K562 (cell line): ENCODE results near the gene UBE2I. TPM values are rescaled to one million over a fixed set of nuclear protein-coding genes. Genes with fewer than 3 reads are reported as not detected.

Experiments used
- ATAC-seq: fragments of 200-7000 bp; cut with Tn5 transposase; 3 replicates; pipeline ENCODE4 v1.9.1; 2020; ENCODE audit warnings: moderate library complexity
- BruUV-seq: library from RNA; stranded (reverse); fragments of 400-500 nt; replicated peaks from 2 replicates; lab custom pipeline; 2021; lab: Mats Ljungman, UMichigan
- CTCF ChIA-PET: fragments of 300-600 bp; formaldehyde crosslinking; extraction: SDS; loops from one replicate; lab custom pipeline; 2021; ENCODE audit warnings: low intra/inter-chr PET ratio; lab: Yijun Ruan, JAX
- POLR2A ChIA-PET: fragments of 300-600, 350-650 bp; sonication (Branson Sonifier 250); formaldehyde crosslinking; extraction: SDS; loops from one replicate; lab custom pipeline; 2021; ENCODE audit warnings: antibody characterized with exemption, inconsistent platforms; lab: Yijun Ruan, JAX
- DNase-seq, 4 experiments: peaks; one replicate each; pipeline versions ENCODE4 v3.0.0 to v3.0.0-alpha.2; 2011 to 2018; ENCODE audit warnings: low spot score in 3 of 4, mixed read lengths in 3 of 4; ENCODE audit errors: extremely low read depth in 1 of 4
- FAIRE-seq: peaks from 2 replicates; lab custom pipeline; 2011; peaks lifted over from hg19 to GRCh38; lab: Jason Lieb, UNC
- H2AFZ ChIP-seq: 2 replicates; pipeline ENCODE4 v1.6.0; 2011; ENCODE audit warnings: low read depth, low read length, control low read depth, inconsistent platforms
- H3K27ac ChIP-seq: fragments of 200-600 bp; 3 replicates; pipeline ENCODE4 v1.8.0; 2011; ENCODE audit warnings: low read depth, mild to moderate bottlenecking, control low read depth, inconsistent platforms, low read length, moderate library complexity, mixed read lengths; ENCODE audit errors: extremely low read depth
- H3K27me3 ChIP-seq, 2 experiments: fragments of 300-600 bp in 1 of 2; 2 replicates in 1 of 2; 3 replicates in 1 of 2; pipeline versions ENCODE4 v1.6.0 to v1.8.0; 2011; ENCODE audit warnings: inconsistent platforms in 2 of 2, low read length in 2 of 2, mild to moderate bottlenecking in 1 of 2, mixed read lengths in 1 of 2, moderate library complexity in 1 of 2; ENCODE audit not compliant: control insufficient read depth in 2 of 2, insufficient read depth in 2 of 2
- H3K36me3 ChIP-seq: fragments of 300-600 bp; 3 replicates; pipeline ENCODE4 v1.8.0; 2011; ENCODE audit warnings: mild to moderate bottlenecking, low read length, inconsistent platforms; ENCODE audit not compliant: control insufficient read depth, insufficient read depth
- H3K4me1 ChIP-seq, 2 experiments: fragments of 200-600 bp in 1 of 2; replicated peaks in 1 of 2; 2 replicates in 1 of 2; 3 replicates in 1 of 2; pipeline versions ENCODE4 v1.5.1 to v1.8.0; 2011; ENCODE audit warnings: inconsistent platforms in 2 of 2, low read length in 2 of 2, mild to moderate bottlenecking in 1 of 2, mixed read lengths in 1 of 2, moderate library complexity in 1 of 2; ENCODE audit not compliant: control insufficient read depth in 2 of 2, insufficient read depth in 2 of 2
- H3K4me2 ChIP-seq: 2 replicates; pipeline ENCODE4 v1.6.1; 2011; ENCODE audit warnings: low read length, control low read depth, inconsistent platforms, mixed read lengths; ENCODE audit not compliant: insufficient read depth
- H3K4me3 ChIP-seq: fragments of 200-600 bp; sonication (generic), shearing (Covaris generic); 2 replicates; pipeline ENCODE4 v1.5.1; 2016; ENCODE audit warnings: control low read depth, inconsistent platforms
- H3K79me2 ChIP-seq: fragments of 200-600 bp; 3 replicates; pipeline ENCODE4 v1.8.0; 2011; ENCODE audit warnings: low read length, inconsistent platforms; ENCODE audit not compliant: control insufficient read depth, insufficient read depth
- H3K9ac ChIP-seq, 2 experiments: 2 replicates each; pipeline versions ENCODE4 v1.6.0 to v1.6.1; 2011; ENCODE audit warnings: low read depth in 2 of 2, low read length in 2 of 2, control low read depth in 1 of 2, inconsistent platforms in 1 of 2, mild to moderate bottlenecking in 1 of 2, mixed read lengths in 1 of 2; ENCODE audit not compliant: insufficient read depth in 1 of 2
- H3K9me1 ChIP-seq: one replicate; pipeline ENCODE4 v1.6.0; 2011; ENCODE audit warnings: inconsistent platforms, mild to moderate bottlenecking, low read length, moderate library complexity; ENCODE audit not compliant: control insufficient read depth, insufficient read depth
- H3K9me3 ChIP-seq: replicated peaks from 2 replicates; pipeline ENCODE4 v1.5.1; 2011; ENCODE audit warnings: low read depth, low read length, inconsistent platforms; ENCODE audit not compliant: control insufficient read depth, insufficient read depth
- H4K20me1 ChIP-seq: replicated peaks from 2 replicates; pipeline ENCODE4 v1.6.1; 2011; ENCODE audit warnings: low read length, inconsistent platforms, mixed read lengths; ENCODE audit not compliant: control insufficient read depth, insufficient read depth
- CREB3 ChIP-seq: fragments of 450-650 bp; conservative IDR thresholded peaks from 2 replicates; pipeline ENCODE4 v1.6.1; 2016; ENCODE audit warnings: missing genetic modification characterization, low read depth, mild to moderate bottlenecking, missing compliant biosample characterization, moderate library complexity
- CREB5 ChIP-seq: fragments of 250-450 bp; sonication (Bioruptor Pico); IDR thresholded peaks from 2 replicates; pipeline ENCODE4 v1.5.0; 2020; ENCODE audit warnings: mild to moderate bottlenecking
- ESRRA ChIP-seq: fragments of 450-650 bp; IDR thresholded peaks from 2 replicates; pipeline ENCODE4 v1.6.1; 2014; ENCODE audit warnings: low read depth, mild to moderate bottlenecking, moderate library complexity, borderline replicate concordance
- ESRRB ChIP-seq: fragments of 250-450 bp; sonication (Bioruptor Pico); IDR thresholded peaks from 2 replicates; pipeline ENCODE4 v1.5.0; 2020; ENCODE audit warnings: mild to moderate bottlenecking, moderate library complexity, borderline replicate concordance
- GTF2A2 ChIP-seq: IDR thresholded peaks from 2 replicates; pipeline ENCODE4 v1.6.1; 2016; ENCODE audit warnings: mild to moderate bottlenecking, missing genetic modification characterization, missing compliant biosample characterization
- HDAC8 ChIP-seq: fragments of 450-650 bp; IDR thresholded peaks from 2 replicates; pipeline ENCODE4 v1.6.1; 2016; ENCODE audit warnings: mild to moderate bottlenecking, missing genetic modification characterization, moderate library complexity, missing compliant biosample characterization
- KAT2B ChIP-seq: IDR thresholded peaks from one replicate; pipeline ENCODE4 v1.6.1; 2012; ENCODE audit warnings: low read depth, mild to moderate bottlenecking, control low read depth, inconsistent platforms, low read length, moderate library complexity
- MAFF ChIP-seq: IDR thresholded peaks from 2 replicates; pipeline ENCODE4 v1.6.1; 2012; ENCODE audit warnings: low read length, improper control_type of control experiment
- PHB ChIP-seq: fragments of 250-450 bp; sonication (Bioruptor Pico); IDR thresholded peaks from 2 replicates; pipeline ENCODE4 v1.5.0; 2021
- WGBS: fragments of 100-300 bp; shearing (Covaris generic); methylation state at CpG from one replicate; pipeline ENCODE4 v1.1.6; 2016; ENCODE audit warnings: low coverage, mixed read lengths; ENCODE audit not compliant: insufficient coverage; ENCODE audit errors: missing lambda C conversion rate; 5-methylcytosine and 5-hydroxymethylcytosine counted together
- in situ Hi-C: fragments of 300-500 bp; cut with MboI; formaldehyde crosslinking; loops from 4 replicates; pipeline ENCODE4 v1.15.0; 2018; ENCODE audit warnings: inconsistent platforms, mixed read lengths
- intact Hi-C: fragments of 100-400 bp; cut with micrococcal nuclease; formaldehyde crosslinking; loops from 2 replicates; pipeline ENCODE4 v1.14.2; 2022
- polyA plus RNA-seq, 8 experiments: library from polyadenylated mRNA; depleted of rRNA in 4 of 8; stranded (reverse) in 5 of 8; unstranded in 3 of 8; fragments of >200 nt; fragmentation: Nextera tagmentation in 2 of 8; fragmentation: Illumina TruSeq in 1 of 8; extraction: Ambion mirVana in 2 of 8; extraction: Trizol in 1 of 8; gene quantifications; 2 replicates each; pipeline versions ENCODE4 v1.2.1 to v1.2.3, GENCODE V29; 2011 to 2014; ENCODE audit warnings: inconsistent platforms in 1 of 8, missing spikeins in 1 of 8
- total RNA-seq, 7 experiments: library from RNA; depleted of rRNA in 6 of 7; stranded (reverse); fragments of >200 nt in 6 of 7; fragmentation: Illumina TruSeq in 2 of 7; extraction: Trizol in 2 of 7; gene quantifications; 2 replicates each; pipeline versions ENCODE4 v1.2.1 to v1.2.3, GENCODE V29; 2011 to 2021; ENCODE audit warnings: low replicate concordance in 1 of 7
- TF ChIP-seq, protein P1 (sequence below): sonication (generic); formaldehyde crosslinking; IDR thresholded peaks from 2 replicates; pipeline ENCODE4 v1.8.1; 2022; ENCODE audit warnings: missing genetic modification reagents
- TF ChIP-seq, protein P2 (sequence below), 2 experiments: fragments of 450-650 bp; IDR thresholded peaks; 2 replicates each; pipeline ENCODE4 v1.6.1; 2018; ENCODE audit warnings: mild to moderate bottlenecking in 2 of 2, low read depth in 1 of 2; ENCODE audit not compliant: partially characterized antibody in 2 of 2

Gene UBE2I
- total and polyA plus RNA-seq, 9 of the 15 experiments (the other 6 are each of a cell fraction or from before 2014, with no cell fraction given): 36.6 to 254 (median 104) TPM

DNA sequence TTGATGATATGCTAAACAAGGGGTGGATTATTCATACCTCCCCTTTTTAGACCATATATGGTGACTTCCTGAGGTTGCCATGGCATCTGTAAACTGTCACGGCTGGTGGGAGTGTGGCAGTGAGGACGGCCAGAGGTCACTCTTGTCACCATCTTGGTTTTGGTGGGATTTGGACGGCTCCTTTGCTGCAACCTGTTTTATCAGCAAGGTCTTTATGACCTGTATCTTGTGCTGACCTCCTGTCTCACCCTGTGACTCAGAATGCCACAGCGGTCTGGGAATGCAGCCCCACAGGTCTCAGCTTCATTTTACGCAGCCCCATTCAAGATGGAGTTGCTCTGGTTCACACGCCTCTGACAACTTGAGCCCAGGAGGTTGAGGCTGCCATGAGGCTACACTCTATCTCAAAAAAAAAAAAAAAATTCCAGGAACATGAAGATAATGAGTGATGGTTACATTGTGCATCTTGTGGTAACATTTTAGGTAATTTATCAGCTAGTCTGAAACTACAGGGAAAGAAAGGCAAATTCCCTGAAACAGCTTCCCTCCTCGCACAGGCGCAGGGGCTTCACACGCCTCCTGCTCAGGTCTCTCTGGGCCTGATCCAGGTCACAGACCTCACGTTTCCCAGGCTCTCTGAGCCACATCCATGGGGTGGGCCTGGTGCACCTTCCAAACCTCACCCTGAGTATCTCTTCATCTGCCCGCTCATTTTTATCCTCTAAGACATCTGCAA, 15.3 kb upstream of the UBE2I start:
- POLR2A ChIA-PET: no interaction called here
- FAIRE-seq (peak; percentile 84), DNase-seq (peak in 1 of 4 experiments; percentile 57), ATAC-seq (peak; percentile 25; the same call in 2 of the 3 replicates)
- Histone ChIP-seq H3K9me1 (no peaks in the 10 kb centered on the region), H3K9ac (peak overlapping the region in 1 of 2 experiments; percentile 43; a peak in 1 of 4 replicates), H3K4me1 (peaks cover 32 to 33% of the 10 kb centered on the region in 2 experiments), H3K36me3 (no peaks in the 10 kb centered on the region), H3K27ac (peak overlapping the region; percentile 27; the same call in 1 of the 3 replicates), H2AFZ (peak overlapping the region; percentile 10; the same call in 1 of the 2 replicates), H3K4me2 (peak overlapping the region; percentile 9; the same call in 1 of the 2 replicates), H3K27me3 (peaks cover 0 to 4% of the 10 kb centered on the region in 2 experiments; a peak in 1 of 5 replicates), H3K4me3 (no peak overlapping the region), H3K79me2 (no peaks in the 10 kb centered on the region), H4K20me1 (peaks cover 2% of the 10 kb centered on the region; the same call in 1 of the 2 replicates), H3K9me3 (no peaks in the 10 kb centered on the region)
- in situ Hi-C loops (no loop called here), intact Hi-C loops (loop anchor here (10.0 kb wide), 1 partner anchor 51 kb away; no protein-coding TSS in a partner anchor)
- no TSS peak for BruUV-seq
- WGBS: 15% methylated on average over 11 of the region's 11 CpGs
- CTCF ChIA-PET: interaction anchor here (0.7 kb wide), 1 partner anchor 479 kb away, joined by 3 read pairs; no protein-coding TSS in a partner anchor
- TF ChIP-seq, protein P1, sequence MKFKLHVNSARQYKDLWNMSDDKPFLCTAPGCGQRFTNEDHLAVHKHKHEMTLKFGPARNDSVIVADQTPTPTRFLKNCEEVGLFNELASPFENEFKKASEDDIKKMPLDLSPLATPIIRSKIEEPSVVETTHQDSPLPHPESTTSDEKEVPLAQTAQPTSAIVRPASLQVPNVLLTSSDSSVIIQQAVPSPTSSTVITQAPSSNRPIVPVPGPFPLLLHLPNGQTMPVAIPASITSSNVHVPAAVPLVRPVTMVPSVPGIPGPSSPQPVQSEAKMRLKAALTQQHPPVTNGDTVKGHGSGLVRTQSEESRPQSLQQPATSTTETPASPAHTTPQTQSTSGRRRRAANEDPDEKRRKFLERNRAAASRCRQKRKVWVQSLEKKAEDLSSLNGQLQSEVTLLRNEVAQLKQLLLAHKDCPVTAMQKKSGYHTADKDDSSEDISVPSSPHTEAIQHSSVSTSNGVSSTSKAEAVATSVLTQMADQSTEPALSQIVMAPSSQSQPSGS (CRISPR knock-in tag): no peak
- TF ChIP-seq PHB (peak; percentile 85; the same call in 1 of the 2 replicates), CREB5 (CRISPR knock-in tag) (peak; percentile 96), CREB3 (tag) (peak; percentile 100), MAFF (no peak), KAT2B (no peak), ESRRB (CRISPR knock-in tag) (peak; percentile 79), ESRRA (peak; percentile 97), HDAC8 (tag) (peak; percentile 100), GTF2A2 (tag) (peak; percentile 98)
- TF ChIP-seq, protein P2, sequence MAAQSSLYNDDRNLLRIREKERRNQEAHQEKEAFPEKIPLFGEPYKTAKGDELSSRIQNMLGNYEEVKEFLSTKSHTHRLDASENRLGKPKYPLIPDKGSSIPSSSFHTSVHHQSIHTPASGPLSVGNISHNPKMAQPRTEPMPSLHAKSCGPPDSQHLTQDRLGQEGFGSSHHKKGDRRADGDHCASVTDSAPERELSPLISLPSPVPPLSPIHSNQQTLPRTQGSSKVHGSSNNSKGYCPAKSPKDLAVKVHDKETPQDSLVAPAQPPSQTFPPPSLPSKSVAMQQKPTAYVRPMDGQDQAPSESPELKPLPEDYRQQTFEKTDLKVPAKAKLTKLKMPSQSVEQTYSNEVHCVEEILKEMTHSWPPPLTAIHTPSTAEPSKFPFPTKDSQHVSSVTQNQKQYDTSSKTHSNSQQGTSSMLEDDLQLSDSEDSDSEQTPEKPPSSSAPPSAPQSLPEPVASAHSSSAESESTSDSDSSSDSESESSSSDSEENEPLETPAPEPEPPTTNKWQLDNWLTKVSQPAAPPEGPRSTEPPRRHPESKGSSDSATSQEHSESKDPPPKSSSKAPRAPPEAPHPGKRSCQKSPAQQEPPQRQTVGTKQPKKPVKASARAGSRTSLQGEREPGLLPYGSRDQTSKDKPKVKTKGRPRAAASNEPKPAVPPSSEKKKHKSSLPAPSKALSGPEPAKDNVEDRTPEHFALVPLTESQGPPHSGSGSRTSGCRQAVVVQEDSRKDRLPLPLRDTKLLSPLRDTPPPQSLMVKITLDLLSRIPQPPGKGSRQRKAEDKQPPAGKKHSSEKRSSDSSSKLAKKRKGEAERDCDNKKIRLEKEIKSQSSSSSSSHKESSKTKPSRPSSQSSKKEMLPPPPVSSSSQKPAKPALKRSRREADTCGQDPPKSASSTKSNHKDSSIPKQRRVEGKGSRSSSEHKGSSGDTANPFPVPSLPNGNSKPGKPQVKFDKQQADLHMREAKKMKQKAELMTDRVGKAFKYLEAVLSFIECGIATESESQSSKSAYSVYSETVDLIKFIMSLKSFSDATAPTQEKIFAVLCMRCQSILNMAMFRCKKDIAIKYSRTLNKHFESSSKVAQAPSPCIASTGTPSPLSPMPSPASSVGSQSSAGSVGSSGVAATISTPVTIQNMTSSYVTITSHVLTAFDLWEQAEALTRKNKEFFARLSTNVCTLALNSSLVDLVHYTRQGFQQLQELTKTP (IDR thresholded peaks at IDR 0.05; ENCODE audit: low read depth in 1 of 2, partially characterized antibody in 2 of 2): peak in 1 of 2 experiments; percentile 20
